Endothelial cell of umbilical vein (primary cell): Measurements from ENCODE around the gene FILIP1. TPM values are rescaled to one million over a fixed set of nuclear protein-coding genes. Genes with fewer than 3 reads are reported as not detected.

Source experiments
- BruUV-seq: library from RNA; stranded (reverse); fragments of 400-500 nt; replicated peaks from 2 replicates; lab custom pipeline; 2021; lab: Mats Ljungman, UMichigan
- CTCF ChIA-PET: fragments of 300-600, 350-600 bp; sonication (Branson Sonifier 250); formaldehyde crosslinking; loops from one replicate; lab custom pipeline; 2021; ENCODE audit warnings: antibody characterized with exemption, inconsistent platforms; lab: Charles Lee
- POLR2A ChIA-PET: fragments of 300-600, 350-600 bp; sonication (Branson Sonifier 250); formaldehyde crosslinking; loops from one replicate; lab custom pipeline; 2021; ENCODE audit warnings: antibody characterized with exemption, inconsistent platforms; lab: Charles Lee
- DNase-seq: peaks from one replicate; pipeline ENCODE4 v3.0.0-alpha.2; 2011; ENCODE audit warnings: low read depth, low spot score
- FAIRE-seq: peaks from 2 replicates; lab custom pipeline; 2011; peaks lifted over from hg19 to GRCh38; lab: Jason Lieb, UNC
- H2AFZ ChIP-seq: 2 replicates; pipeline ENCODE4 v1.6.0; 2012; ENCODE audit warnings: low read depth, low read length, control low read depth, inconsistent platforms
- H3K27ac ChIP-seq: 2 replicates; pipeline ENCODE4 v1.5.1; 2011; ENCODE audit warnings: low read depth, mild to moderate bottlenecking, control low read depth, low read length, moderate library complexity; ENCODE audit not compliant: insufficient read depth
- H3K27me3 ChIP-seq, 2 experiments: 2 replicates each; pipeline versions ENCODE4 v1.6.0 to v1.6.1; 2011; ENCODE audit warnings: low read length in 2 of 2, mixed read lengths in 1 of 2; ENCODE audit not compliant: control insufficient read depth in 2 of 2, insufficient read depth in 2 of 2
- H3K36me3 ChIP-seq, 2 experiments: 2 replicates in 1 of 2; 3 replicates in 1 of 2; pipeline ENCODE4 v1.5.1; 2011; ENCODE audit warnings: low read length in 2 of 2, mild to moderate bottlenecking in 1 of 2, moderate library complexity in 1 of 2; ENCODE audit not compliant: control insufficient read depth in 2 of 2, insufficient read depth in 2 of 2; ENCODE audit errors: extremely low read depth in 1 of 2
- H3K4me1 ChIP-seq: 3 replicates; pipeline ENCODE4 v1.5.1; 2011; ENCODE audit warnings: mild to moderate bottlenecking, low read length; ENCODE audit not compliant: control insufficient read depth, insufficient read depth; ENCODE audit errors: extremely low read depth
- H3K4me2 ChIP-seq: 2 replicates; pipeline ENCODE4 v1.6.1; 2011; ENCODE audit warnings: low read length, control low read depth, mixed read lengths; ENCODE audit not compliant: insufficient read depth
- H3K4me3 ChIP-seq, 3 experiments: fragments of 200-600 bp in 1 of 3; sonication (generic), shearing (Covaris generic) in 1 of 3; replicated peaks in 1 of 3; 2 replicates each; pipeline ENCODE4 v1.5.1; 2011 to 2016; ENCODE audit warnings: control low read depth in 3 of 3, low read length in 3 of 3, mild to moderate bottlenecking in 2 of 3, inconsistent platforms in 1 of 3, low read depth in 1 of 3, moderate library complexity in 1 of 3; ENCODE audit not compliant: insufficient read depth in 1 of 3
- H3K79me2 ChIP-seq: 2 replicates; pipeline ENCODE4 v1.6.0; 2012; ENCODE audit warnings: low read length, inconsistent platforms; ENCODE audit not compliant: control insufficient read depth, insufficient read depth
- H3K9ac ChIP-seq: replicated peaks from 2 replicates; pipeline ENCODE3; 2011; ENCODE audit warnings: low read length, control low read depth; ENCODE audit not compliant: insufficient read depth; ENCODE audit errors: extremely low read depth
- H3K9me1 ChIP-seq: replicated peaks from 3 replicates; pipeline ENCODE4 v1.6.0; 2011; ENCODE audit warnings: mild to moderate bottlenecking, low read length; ENCODE audit not compliant: control insufficient read depth, insufficient read depth; ENCODE audit errors: extremely low read depth
- H3K9me3 ChIP-seq: replicated peaks from 2 replicates; pipeline ENCODE4 v1.5.1; 2012; ENCODE audit warnings: low read length, inconsistent platforms; ENCODE audit not compliant: control insufficient read depth, insufficient read depth
- H4K20me1 ChIP-seq: replicated peaks from 2 replicates; pipeline ENCODE3; 2011; ENCODE audit warnings: mild to moderate bottlenecking, low read length; ENCODE audit not compliant: control insufficient read depth, insufficient read depth; ENCODE audit errors: extremely low read depth
- FOS ChIP-seq: IDR thresholded peaks from 2 replicates; pipeline ENCODE4 v1.6.1; 2011; ENCODE audit warnings: mild to moderate bottlenecking, low read length, moderate library complexity, borderline replicate concordance; ENCODE audit not compliant: insufficient read depth
- MYC ChIP-seq: IDR thresholded peaks from one replicate; pipeline ENCODE4 v1.6.1; 2011; ENCODE audit warnings: mild to moderate bottlenecking, low read depth, low read length
- POLR2A ChIP-seq: IDR thresholded peaks from 2 replicates; pipeline ENCODE4 v1.6.1; 2012; ENCODE audit warnings: low read depth, mild to moderate bottlenecking, control low read depth, low read length
- dilution Hi-C: fragments of 300-500 bp; cut with MboI; formaldehyde crosslinking; loops from one replicate; pipeline ENCODE4 v1.15.0; 2019; ENCODE audit warnings: low sequenced_read_pairs; ENCODE audit not compliant: extremely low pct_ligation_motif_present
- intact Hi-C: fragments of 100-400 bp; cut with micrococcal nuclease; formaldehyde crosslinking; loops from one replicate; pipeline ENCODE4 v1.10.0; 2022
- polyA plus RNA-seq, 4 experiments: library from polyadenylated mRNA; depleted of rRNA in 3 of 4; stranded (reverse) in 3 of 4; unstranded in 1 of 4; fragments of >200 nt; gene quantifications; 2 replicates each; pipeline versions ENCODE4 v1.2.1 to v1.2.3, GENCODE V29; 2011 to 2012; ENCODE audit warnings: missing spikeins in 1 of 4
- total RNA-seq: library from RNA; stranded (reverse); gene quantifications from 2 replicates; pipeline ENCODE4 v1.2.3, GENCODE V29; 2021
- TF ChIP-seq, protein P1 (sequence below), 2 donors: IDR thresholded peaks; 1 replicate in 1 of 2; 2 replicates in 1 of 2; pipeline ENCODE4 v1.5.1; 2011; ENCODE audit warnings: low read length in 2 of 2, mild to moderate bottlenecking in 2 of 2, moderate library complexity in 2 of 2, control low read depth in 1 of 2, inconsistent platforms in 1 of 2, low read depth in 1 of 2; ENCODE audit not compliant: insufficient read depth in 1 of 2; ENCODE audit errors: extremely low read depth in 1 of 2

Gene FILIP1
- total and polyA plus RNA-seq, 2 donors (not counting 3 experiments of a cell fraction or from before 2014, with no cell fraction given) = 2.8 to 13.7 TPM

GRCh38 chr6:75350808-75351207 is 142.8 kb downstream of the FILIP1 start:
- Histone ChIP-seq H3K9ac (no peak overlapping the region), H3K79me2 (no peaks in the 10 kb centered on the region), H3K4me2 (no peak overlapping the region), H2AFZ (no peak overlapping the region), H3K4me1 (peaks cover 13% of the 10 kb centered on the region), H3K4me3 (no peak overlapping the region), H3K36me3 (no peaks in the 10 kb centered on the region), H3K27me3 (no peaks in the 10 kb centered on the region), H3K9me1 (no peaks in the 10 kb centered on the region), H3K27ac (no peak overlapping the region), H4K20me1 (no peaks in the 10 kb centered on the region), H3K9me3 (no peaks in the 10 kb centered on the region)
- FAIRE-seq (no peak), DNase-seq (no peak)
- no peak for TF ChIP-seq FOS
- no peak for TF ChIP-seq POLR2A
- TF ChIP-seq MYC = no peak
- intact Hi-C loops = no loop called here
- dilution Hi-C loops = no loop called here
- no TSS peak for BruUV-seq
- CTCF ChIA-PET = no interaction called here
- POLR2A ChIA-PET = no interaction called here

DNA sequence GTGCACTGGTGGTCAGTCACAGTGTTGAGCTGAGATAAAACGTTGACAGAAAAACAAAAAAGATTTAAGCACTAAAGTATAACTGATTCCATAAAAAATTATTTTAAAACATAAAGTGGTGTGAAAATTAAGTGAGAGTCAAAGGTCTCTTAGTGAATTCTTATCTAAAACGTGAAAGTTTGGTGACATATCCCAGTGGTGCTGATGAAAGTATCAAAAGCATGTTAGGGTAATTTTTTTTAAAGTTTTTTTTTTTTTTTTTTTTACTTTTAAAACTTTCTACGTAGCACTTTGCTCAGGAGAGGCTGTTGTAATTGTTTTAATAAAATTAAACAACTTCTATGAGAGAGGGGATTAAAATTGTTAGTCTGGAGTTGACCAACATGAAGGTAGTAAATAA is 143.4 kb downstream of the FILIP1 start:
- ChIA-PET POLR2A (no interaction called here), CTCF (interaction anchor here (1.2 to 1.8 kb wide), 3 partner anchors 16 to 83 kb away, joined by 3 to 8 read pairs (median 5); no protein-coding TSS in a partner anchor)
- Histone ChIP-seq H3K9me1 (no peaks in the 10 kb centered on the region), H3K27ac (no peak overlapping the region), H3K4me3 (no peak overlapping the region), H3K27me3 (no peaks in the 10 kb centered on the region), H3K9ac (no peak overlapping the region), H3K4me2 (no peak overlapping the region), H4K20me1 (no peaks in the 10 kb centered on the region), H2AFZ (peak overlapping the region; percentile 98), H3K4me1 (peaks cover 13% of the 10 kb centered on the region), H3K79me2 (no peaks in the 10 kb centered on the region), H3K36me3 (no peaks in the 10 kb centered on the region), H3K9me3 (no peaks in the 10 kb centered on the region)
- BruUV-seq = no TSS peak
- FAIRE-seq = no peak
- dilution Hi-C loops (no loop called here), intact Hi-C loops (no loop called here)
- no peak for DNase-seq
- TF ChIP-seq, protein P1, sequence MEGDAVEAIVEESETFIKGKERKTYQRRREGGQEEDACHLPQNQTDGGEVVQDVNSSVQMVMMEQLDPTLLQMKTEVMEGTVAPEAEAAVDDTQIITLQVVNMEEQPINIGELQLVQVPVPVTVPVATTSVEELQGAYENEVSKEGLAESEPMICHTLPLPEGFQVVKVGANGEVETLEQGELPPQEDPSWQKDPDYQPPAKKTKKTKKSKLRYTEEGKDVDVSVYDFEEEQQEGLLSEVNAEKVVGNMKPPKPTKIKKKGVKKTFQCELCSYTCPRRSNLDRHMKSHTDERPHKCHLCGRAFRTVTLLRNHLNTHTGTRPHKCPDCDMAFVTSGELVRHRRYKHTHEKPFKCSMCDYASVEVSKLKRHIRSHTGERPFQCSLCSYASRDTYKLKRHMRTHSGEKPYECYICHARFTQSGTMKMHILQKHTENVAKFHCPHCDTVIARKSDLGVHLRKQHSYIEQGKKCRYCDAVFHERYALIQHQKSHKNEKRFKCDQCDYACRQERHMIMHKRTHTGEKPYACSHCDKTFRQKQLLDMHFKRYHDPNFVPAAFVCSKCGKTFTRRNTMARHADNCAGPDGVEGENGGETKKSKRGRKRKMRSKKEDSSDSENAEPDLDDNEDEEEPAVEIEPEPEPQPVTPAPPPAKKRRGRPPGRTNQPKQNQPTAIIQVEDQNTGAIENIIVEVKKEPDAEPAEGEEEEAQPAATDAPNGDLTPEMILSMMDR (IDR thresholded peaks at IDR 0.05; ENCODE audit: extremely low read depth in 1 of 2, insufficient read depth in 1 of 2, low read depth in 1 of 2, low read length in 2 of 2) = no peak
- no peak for TF ChIP-seq POLR2A
